ENCODE data around the gene SCAP.

DNA sequence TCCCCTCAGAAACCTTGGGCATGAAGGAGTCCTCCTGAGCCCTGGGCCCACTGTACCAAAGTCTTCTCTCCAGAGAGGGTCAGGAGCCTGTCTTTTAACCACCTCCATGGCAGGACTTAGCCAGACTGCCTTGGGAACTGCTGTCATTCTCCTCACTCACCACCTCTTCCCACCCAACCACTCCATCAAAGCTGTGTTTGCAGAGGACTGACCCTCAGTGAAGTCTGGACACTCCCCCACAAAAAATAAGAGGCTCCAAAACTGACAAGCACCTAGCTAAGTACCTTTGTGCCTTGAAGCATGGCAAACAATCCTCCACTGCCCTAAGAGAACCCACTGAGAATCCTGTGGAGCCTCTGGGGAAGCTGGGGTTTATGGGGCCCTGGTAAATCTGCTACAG, 2.3 kb upstream of the SCAP start:
- TF ChIP-seq, protein P1, sequence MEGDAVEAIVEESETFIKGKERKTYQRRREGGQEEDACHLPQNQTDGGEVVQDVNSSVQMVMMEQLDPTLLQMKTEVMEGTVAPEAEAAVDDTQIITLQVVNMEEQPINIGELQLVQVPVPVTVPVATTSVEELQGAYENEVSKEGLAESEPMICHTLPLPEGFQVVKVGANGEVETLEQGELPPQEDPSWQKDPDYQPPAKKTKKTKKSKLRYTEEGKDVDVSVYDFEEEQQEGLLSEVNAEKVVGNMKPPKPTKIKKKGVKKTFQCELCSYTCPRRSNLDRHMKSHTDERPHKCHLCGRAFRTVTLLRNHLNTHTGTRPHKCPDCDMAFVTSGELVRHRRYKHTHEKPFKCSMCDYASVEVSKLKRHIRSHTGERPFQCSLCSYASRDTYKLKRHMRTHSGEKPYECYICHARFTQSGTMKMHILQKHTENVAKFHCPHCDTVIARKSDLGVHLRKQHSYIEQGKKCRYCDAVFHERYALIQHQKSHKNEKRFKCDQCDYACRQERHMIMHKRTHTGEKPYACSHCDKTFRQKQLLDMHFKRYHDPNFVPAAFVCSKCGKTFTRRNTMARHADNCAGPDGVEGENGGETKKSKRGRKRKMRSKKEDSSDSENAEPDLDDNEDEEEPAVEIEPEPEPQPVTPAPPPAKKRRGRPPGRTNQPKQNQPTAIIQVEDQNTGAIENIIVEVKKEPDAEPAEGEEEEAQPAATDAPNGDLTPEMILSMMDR (IDR thresholded peaks at IDR 0.05), result no peak
- TF ChIP-seq POLR2A (IDR thresholded peaks at IDR 0.05) (no peak), EP300 (IDR thresholded peaks at IDR 0.05) (no peak)

Measured in ovary (tissue), 3 donors.